ENCODE results near the gene AHNAK.

Gene AHNAK

DNA sequence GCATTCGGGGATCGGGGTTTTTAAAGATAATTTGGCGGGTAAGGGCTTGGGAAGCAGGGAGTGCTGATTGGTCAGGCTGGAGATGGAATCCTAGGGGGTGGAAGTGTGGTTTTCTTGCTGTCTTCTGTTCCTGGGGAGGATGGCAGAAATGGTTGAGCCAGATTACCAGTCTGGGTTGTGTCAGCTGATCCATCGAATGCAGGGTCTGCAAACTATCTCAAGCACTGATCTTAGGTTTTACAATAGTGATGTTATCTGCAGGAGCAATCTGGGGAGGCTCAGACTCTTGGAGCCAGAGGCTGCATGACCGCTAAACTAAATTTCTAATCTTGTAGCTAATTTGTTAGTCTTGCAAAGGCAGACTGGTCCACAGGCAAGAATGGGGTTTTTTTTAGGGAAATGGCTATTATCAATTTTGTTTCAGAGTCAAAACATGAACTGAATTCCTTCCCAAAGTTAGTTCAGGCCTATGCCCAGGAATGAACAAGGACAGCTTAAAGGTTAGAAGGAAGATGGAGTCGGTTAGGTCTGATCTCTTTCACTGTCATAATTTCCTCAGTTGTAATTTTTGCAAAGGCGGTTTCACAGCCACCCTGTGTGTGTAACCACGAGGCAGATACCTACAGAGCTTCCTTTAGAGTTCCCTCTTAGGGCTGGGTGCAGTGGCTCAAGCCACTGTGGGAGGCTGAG is 117.6 kb downstream of the AHNAK start:
- DNase-seq: peak; percentile 61

DNA sequence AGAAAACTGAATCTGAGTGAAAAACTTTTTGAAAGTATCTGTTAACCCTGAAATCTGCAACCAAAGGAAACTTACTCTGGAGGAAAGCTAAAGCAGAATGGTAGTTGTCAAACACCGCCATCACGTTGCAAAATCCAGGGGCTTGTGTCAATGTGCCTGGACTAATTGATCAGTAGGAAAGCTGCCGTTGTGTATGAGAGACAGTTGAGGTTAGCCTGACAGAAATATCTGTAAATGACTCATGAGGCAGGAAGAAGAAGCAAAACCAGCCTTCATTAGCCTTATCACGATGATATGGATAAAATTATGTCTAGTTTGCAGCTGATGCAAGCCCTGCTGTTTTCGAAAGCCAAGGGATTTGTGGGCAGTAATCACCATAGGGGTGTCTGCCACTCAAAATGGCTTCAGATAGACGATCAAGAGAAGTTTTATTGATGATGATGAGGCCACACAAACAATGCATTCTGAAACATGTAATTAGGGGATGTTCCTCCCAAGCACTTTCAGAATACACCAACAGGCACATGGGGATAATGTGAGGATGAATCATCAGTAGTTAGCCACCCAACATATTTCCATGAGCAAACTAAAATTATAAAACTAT is 118.9 kb downstream of the AHNAK start:
- peak; percentile 80 for DNase-seq

DNA sequence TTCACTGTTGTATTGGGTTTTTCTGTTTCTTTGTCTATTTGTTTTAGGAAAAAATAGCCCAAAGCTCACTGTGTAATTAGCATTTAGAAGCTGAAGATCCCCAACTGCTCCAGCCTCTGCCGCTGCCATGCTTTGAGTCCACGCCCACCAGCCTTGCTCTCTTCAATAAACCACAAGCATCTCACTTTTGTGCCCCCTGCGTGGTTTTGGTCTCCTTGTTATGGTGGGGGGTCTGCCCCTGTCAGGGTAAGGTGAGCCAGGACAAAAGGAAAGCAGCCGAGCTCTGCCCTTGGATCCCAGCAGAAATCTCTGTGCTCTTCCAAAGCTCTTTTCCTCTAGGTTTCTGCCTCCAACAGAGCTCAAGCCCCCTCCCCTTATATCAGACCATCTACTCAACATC is 123.6 kb downstream of the AHNAK start:
- DNase-seq: no peak

DNA sequence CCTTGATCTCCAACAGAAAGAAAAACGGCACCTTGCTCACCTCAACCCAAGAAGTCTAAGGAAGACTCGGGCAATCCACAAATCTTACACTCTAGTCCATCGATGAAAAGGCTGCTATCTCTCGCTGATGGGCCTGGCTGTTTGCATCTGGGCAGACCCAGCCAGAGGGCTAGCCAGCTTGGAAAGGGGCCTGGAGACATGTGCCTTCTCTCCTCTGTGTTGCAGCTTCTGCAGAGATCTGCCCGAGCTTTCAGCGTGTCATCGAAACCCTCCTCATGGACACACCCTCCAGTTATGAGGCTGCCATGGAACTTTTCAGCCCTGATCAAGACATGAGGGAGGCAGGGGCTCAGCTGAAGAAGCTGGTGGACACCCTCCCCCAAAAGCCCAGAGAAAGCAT is 124.6 kb downstream of the AHNAK start:
- no peak for DNase-seq

DNA sequence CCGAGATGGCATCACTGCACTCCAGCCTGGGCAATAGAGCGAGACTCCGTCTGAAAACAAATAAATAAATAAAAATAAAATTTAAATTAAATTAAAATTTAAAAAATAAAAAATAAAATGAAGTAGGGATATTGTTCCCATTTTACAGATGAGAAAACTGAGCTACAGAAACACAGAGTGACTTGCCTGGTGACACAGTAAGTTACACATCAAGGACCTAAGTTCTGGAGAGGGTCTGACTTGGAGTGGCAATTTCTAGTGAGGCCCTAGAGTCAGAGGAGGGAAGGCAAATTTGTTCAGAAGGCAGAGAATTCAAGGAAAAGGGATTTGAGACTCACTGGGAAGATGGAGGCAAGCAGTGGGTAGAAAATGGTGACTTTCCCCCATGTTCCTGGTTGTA is 125.7 kb downstream of the AHNAK start:
- DNase-seq: no peak

DNA sequence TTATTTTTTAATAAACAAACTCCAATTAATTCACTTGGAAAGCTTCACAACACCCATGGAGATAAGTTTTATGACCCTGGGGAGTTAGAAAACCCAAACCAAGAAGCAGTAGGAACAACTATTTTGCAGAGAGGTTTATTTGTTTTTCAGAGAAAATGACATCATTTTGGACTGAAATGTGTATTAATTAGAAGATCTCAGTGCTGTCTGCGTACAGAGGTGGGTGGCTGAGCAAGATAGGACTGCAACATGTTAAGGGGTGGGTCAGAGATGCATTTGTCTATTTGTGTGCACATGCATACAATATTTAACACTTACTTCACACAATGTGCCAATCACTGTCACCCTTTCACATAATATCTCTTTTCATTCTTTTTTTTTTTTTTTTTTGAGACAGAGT is 126.7 kb downstream of the AHNAK start:
- no peak for DNase-seq

DNA sequence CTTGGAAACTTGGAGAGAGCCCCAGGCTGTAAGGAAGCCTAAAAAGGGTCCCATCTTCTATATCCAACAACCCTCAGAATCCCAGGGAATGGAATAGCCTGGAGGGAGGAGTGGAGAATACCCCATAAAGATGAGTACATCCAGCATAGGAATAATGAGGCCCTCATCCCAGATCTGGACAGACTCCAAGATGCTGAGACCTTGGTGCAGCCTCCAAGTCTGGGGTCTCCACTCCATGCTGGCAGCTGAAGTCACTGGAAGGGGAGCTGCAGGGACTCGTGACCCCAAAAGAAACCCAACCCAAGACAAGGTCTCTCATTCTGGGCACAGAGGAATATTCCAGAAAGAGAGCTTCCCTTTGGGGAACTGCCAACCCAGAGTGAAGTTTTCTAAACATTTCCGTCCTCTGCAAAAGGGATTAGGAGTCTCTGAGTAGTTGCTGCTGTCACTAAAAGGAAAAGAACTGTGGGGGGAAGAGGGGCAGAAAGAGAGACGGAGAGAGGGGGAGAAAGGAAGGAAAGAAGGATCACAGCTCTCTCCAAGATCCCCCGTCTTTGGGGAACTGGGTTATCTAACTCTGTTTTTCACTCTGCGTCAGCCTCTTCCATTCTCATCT is 127.2 kb downstream of the AHNAK start:
- no peak for DNase-seq

DNA sequence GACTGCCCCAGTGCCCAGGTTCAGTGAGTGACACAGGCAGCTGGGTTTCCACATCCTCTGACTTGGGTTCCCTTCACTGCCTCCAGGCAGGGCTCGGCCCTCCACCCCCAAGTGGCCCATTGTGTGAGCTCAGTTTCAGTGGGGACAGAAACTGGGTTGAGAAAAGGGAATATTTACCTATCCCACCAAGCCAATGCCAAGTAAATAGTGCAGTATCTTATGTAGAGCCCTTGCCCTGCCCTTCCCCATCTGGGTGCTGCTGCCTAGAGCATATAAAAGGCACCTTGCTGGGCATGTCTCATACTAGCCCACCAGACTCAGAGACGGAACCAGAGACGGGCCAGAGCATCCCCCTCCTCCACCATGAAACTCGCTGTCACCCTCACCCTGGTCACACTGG is 127.9 kb downstream of the AHNAK start, which contains the start of gene SCGB1A1:
TSS of gene SCGB1A1 (plus strand) at position 301 of the 400 bp plus-strand sequence. CDS start at position 364, 63 bp downstream.
- no peak for DNase-seq

DNA sequence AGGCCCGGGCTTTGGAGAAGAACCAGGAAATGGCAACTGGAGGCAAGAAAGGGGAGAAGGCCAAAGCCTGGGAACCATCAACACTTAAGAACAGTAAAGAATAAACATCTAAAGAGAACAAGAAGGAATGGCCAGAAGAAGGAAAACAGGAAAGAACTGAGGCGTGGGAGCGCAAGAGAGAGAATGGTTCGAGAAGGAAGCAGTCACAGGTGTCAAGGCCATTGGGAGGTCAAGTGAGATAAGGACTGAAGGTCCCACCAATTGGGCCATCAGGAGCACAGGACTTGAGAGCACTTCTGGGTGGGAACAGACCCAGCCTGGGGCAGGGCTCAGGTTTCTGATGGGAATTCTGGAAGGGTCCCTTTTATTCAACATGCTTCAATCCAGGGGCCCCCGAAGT is 128.5 kb downstream of the AHNAK start:
- DNase-seq: no peak

DNA sequence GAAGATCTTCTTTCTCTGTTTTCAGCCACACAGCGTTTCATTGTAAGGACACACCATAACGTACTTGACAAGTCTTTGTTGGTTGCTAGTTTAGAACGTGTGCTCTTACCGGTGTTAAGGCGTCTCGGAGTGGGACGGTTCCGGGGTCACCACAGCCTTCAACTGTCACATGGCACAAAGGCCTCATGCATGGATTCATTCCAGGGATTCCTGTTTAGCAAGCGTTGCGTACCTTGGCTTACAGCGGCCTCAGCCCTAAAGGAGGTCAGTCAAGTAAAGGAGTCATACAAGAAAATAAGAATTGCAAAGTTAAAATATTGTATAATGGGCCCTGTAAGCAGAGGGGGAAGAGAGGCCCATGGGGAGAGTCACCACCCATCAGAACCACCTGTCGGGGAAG is 130.0 kb downstream of the AHNAK start:
- DNase-seq: no peak

DNA sequence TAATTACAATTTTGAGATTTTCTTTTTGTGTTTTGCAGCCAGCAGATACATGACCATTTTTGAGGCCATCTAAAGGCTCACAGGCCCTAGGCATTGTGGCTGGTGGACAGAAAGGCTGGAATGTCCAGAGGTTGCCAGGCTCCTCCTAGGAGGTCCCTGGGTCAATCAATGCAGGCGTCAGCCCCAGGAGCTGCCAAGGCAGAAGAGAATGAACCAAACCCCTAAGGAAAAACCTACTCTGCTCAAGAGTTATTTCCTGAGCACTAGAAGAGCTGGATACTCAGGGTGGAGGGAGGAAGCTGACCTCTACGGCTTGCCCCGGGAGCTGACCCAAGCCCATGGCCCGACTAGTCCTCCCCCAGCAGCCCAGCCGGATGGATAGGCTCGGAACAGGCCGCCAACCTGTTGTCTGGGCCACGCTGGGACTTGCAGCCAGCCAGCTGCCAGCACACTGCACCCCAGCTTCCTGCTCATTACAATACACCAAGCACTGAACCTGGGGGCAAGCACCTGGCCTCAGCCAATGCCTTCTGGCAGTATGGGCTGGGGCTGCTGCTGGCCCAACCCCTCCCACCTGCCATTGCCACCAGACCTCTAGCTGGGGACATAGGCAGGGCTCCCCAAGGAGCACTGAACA is 133.4 kb downstream of the AHNAK start:
- DNase-seq: no peak

DNA sequence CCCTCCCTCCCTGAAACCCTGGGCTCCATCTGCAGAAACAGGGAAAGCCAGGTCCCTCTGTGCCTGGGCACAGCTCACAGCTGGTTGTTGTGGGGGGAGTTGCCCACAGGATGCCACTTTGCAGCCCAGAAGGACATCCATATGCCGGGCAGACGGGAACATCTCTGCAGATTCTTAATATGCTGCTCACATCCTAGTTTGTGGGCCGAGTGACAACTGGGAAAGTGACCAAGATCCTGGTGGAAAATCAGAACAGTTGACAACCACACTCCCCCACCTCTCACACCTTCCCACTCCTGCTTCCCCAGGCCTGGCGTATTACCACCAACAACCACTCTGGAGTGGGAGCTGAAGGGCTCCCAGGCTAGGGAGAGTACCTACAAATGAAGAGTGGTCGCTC is 135.1 kb downstream of the AHNAK start:
- no peak for DNase-seq

DNA sequence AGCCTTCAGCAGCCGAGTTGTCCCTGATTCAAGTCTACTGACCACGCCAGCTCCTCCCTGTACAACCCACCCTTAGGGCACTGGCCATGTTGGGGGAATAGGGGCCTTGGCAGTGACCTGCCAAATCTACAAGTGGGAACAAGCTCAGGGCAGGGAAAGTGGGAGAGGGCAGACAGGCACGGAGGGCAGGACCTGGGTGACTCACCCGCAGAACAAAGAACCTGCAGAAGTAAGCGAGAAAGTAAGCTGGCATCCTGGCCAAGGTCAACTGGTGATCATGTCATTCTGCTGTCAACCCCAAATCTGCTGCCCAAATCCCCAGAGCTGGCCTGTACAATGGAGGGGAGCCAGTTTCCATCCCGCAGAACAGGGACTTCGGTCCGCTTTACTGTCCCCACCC is 135.6 kb downstream of the AHNAK start:
- DNase-seq: no peak

DNA sequence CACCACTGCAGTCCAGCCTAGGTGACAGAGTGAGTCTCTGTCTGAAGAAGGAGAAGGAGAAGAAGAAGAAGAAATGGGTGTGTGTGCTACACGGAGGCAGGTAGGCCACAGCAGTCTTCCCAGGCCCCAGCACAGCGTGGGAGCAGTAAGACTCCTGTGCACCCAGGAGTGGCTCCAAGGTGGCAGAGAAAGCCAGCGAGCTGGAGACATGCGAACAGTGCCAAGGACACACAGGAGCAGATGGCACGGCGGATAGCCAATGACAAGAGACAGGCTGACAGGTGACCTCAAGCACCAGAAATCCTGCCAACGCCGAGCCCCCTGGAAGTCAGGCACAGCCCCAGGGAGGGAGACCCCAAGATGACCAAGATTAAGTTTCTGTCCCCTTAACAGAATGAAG is 136.8 kb downstream of the AHNAK start:
- no peak for DNase-seq

DNA sequence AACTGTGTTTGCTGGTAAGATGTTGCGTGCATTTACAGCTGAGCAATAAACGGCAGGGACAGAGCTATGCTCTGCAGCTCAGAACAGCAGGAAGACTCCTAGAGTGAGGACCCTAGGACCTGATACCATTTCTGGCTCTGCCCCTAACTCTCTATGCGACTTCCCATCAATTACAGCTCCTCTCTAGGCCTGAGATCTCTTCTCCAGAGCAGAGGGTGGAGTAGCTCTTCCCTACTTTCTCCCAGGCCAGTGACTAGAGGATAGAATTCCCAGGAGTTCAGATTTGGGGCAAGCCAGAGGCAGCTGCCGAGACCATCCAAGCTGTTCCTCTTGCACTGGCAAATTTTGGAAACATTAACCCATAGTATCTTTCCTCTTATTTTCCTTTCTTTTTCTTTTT is 140.6 kb downstream of the AHNAK start:
- no peak for DNase-seq

DNA sequence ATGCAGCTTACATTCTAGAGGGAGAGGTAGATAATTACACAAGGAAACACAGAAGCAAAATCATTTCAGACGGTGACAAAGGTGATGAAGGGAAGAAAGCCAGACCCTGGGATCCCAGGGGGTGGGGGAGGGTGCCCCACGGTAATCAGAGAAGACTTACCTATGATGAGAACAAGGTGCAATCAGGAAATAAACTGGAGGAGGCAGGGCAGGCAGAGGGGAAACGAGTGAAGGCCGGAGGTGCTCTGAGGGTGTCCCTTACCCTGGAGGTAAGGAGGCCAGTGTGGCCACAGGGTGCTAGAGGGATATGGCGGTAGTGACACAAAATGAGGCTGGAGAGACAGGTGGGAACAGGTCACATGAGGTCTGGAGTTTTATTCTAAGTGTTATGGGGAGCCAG is 141.7 kb downstream of the AHNAK start:
- DNase-seq: no peak

DNA sequence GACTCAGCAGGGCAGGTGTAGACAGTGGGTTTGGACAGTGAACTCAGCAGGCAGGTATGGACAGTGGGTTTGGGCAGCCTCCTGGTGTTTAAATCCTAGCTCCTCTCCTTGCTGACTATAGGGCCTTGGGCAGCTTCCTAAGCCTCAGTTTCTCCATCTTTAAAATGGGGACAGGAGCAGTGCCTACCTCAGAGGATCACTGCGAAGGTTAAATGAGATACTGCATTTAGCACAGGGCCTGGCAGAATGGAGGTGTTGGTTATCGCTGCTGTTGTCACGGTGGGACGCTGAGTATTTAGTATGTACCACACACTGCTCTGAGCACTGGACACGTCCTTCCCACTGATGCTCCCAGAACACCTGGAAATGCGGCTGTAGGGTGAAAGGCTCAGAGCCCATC is 142.2 kb downstream of the AHNAK start:
- DNase-seq: no peak

DNA sequence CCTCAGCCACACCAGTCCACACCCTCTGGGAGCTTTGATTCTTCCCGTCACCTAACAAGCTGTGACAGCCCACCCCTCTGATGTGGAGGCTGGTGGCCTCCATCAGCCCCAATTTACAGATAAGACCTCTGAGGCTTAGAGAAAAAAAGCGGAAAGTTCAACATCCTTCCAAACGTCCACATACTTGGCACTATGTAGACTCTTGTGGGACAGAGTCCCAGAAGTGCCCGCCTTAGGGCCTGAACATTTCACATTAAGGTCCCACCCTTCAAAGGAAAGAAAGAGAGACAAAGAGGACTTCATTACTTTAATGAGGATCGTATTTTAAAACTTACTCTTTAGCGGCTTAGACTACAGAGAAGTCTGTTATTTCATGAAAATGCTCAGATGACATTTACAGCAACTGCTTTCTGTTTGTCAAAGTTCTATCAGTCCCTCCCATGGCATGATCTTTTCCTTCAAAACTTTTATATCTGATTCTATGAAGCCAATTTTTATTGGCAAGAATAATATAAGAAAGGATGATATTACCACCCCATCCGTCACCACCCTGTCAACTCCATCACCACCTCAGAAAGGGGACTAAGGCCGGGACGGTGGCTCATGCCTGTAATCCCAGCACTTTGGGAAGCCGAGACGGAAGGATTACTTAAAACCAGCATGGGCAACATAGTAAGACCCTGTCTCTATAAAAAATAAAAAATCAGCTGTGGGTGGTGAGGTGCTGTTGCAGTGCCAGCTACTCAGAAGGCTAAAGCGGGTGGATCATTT is 143.5 kb downstream of the AHNAK start:
- DNase-seq: no peak

DNA sequence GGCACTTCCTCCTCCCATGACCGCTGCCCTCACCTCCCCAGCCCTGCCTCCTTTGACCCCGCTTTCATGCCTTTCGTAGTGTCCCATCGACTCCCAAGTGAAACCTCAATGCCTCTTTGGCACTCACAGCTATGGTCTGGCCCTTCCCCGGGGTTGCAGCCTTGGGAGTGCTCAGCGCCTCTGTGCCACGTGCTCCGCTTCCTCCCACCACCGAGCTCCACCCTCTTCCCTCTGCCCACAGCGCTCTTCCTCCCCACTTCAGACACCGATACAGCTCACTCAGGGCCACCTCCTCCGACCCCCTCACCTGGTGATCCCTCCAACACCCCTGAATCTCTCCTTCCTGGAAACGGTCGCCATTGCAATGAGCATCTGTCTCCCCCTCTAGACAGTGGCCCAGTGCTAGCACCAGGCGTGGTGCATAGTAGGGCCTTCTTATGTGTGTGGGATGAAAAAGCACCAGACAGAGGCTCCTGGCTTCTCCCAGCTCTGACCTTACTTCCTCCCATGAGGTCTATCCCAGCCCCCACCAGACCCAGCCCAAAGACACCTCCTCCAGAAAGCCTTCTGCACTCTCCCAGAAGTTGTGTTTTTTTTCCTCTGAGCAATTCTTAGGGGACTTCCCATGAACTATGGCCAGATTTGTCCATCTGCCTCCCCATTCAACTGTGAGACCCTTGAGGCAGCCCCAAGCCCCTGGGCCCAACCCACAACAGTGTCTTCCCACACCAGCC is 144.2 kb downstream of the AHNAK start:
- no peak for DNase-seq

DNA sequence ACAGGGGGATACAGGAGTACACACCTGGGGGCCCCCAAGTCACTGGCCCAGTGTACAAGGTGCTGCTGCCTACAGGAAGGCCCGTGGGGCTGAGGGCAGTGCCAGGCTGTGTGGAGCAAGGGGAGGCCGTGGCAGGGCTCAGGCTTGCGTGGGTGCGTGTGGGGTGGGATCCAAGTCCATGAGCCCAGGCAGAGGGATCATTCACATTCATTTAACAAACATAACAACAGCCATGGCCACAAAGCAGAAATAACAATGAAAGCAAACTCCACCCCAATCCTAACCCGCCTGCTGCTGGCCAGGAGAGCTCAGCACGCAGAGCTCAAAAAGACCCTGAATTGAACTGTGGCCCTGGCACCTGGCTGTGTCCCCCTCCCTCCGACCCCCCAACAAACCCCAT is 144.8 kb downstream of the AHNAK start:
- no peak for DNase-seq

DNA sequence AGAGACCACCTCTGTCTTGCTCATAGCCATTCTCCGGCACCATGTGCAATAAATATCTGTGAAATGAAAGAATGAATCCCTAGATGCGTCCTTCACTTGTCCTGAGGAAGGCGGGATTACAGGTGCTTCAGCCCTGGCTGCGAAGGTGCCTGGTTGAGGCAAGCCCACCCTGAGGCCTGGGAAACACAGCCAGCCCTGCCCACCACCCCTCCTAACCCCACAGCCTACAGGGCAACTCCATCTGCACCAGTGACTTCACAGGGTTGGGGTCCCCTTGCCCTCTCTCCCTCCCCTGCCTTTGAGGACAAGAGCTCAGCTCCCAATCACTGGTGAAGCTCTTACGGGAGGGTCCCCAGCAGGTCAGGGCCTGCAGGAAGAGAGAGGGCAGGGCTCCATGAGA is 145.2 kb downstream of the AHNAK start:
- DNase-seq: no peak

DNA sequence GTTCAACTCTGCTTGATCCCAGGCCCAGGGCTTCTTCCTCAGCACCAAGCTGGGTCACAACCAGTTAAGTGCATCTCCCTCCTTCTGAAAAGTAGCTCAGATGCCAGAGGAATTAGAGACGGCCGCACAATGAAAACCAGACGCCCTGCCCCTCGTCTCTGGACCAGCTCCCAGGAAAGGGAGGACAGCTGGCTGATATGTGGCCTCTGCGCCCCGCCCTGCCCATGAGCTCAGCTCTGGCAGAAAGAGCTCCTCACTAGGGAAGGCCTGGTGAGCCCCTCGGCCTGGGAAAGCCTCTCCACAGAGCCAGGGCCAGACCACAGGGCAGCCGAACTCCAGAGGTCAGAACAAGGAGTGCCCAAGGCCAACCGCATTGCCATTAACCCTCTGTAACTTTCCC is 145.8 kb downstream of the AHNAK start:
- peak; percentile 84 for DNase-seq

DNA sequence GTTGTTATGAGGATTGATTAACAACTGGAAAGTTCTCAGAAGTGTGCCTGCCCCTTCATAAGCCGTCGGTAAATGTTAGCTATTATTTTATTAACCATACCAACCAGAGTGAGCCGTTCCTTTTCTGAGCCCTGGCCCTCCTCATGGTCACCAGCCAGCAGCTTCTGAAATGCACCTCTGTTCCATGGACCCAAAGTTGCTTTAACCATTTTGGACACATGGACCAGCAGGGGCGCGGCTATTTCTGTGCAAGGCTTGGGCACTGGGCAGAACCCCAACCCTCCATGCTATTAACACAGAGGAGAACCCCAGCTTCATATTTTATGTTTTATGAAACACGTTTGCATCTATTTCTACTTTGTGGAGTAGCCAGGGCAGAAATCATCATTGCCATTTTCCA is 146.3 kb downstream of the AHNAK start:
- no peak for DNase-seq

Data from fibroblast of skin of right biceps (primary cell).